Dermis blood vessel endothelial cell (primary cell): ENCODE data around the gene TALDO1. TPM values are rescaled to one million over a fixed set of nuclear protein-coding genes. Genes with fewer than 3 reads are reported as not detected.
"Not testable (repeated sequence)": the region's sequence is repeated elsewhere in the genome, so short reads cannot be mapped to it uniquely, and the experiment has no call there.

Source experiments
- DNase-seq: peaks from one replicate; pipeline ENCODE4 v3.0.0; 2010
- total RNA-seq: library from RNA; depleted of rRNA; stranded (reverse); fragments of >200 nt; gene quantifications from 2 replicates; pipeline ENCODE4 v1.2.3, GENCODE V29; 2014

Gene TALDO1
- total RNA-seq, 1 donor from 2014 or later = 115 TPM

GRCh38 chr11:737899-738298, 9.4 kb upstream of the TALDO1 start:
- DNase-seq = not testable (repeated sequence)

- no peak for DNase-seq
These were observed 5.1 kb upstream of the TALDO1 start for GRCh38 chr11:742156-742546.

- DNase-seq = no peak
These were observed 4.6 kb upstream of the TALDO1 start for GRCh38 chr11:742571-743201.

- no peak for DNase-seq
These were observed 1.8 kb upstream of the TALDO1 start for GRCh38 chr11:745428-745827.

- peak; percentile 22 for DNase-seq
These were observed 741 bp upstream of the TALDO1 start for GRCh38 chr11:746289-747157.

- peak; percentile 37 for DNase-seq
These were observed 719 bp downstream of the TALDO1 start for GRCh38 chr11:748007-748359.

- no peak for DNase-seq
These were observed 2.5 kb downstream of the TALDO1 start for GRCh38 chr11:749731-750130.

GRCh38 chr11:760236-760635, 13.0 kb downstream of the TALDO1 start:
- no peak for DNase-seq

- no peak for DNase-seq
These were observed 14.4 kb downstream of the TALDO1 start for GRCh38 chr11:761526-762108.

GRCh38 chr11:762421-763072, 15.3 kb downstream of the TALDO1 start:
- DNase-seq = peak; percentile 35

- DNase-seq = no peak
These were observed 15.8 kb downstream of the TALDO1 start for GRCh38 chr11:763073-763463.

- no peak for DNase-seq
These were observed 16.5 kb downstream of the TALDO1 start for GRCh38 chr11:763549-764321.

- no peak for DNase-seq
These were observed 17.2 kb downstream of the TALDO1 start for GRCh38 chr11:764322-765024.

- peak; percentile 78 for DNase-seq
These were observed 17.9 kb downstream of the TALDO1 start for GRCh38 chr11:765025-765801.

GRCh38 chr11:765802-766091, 18.5 kb downstream of the TALDO1 start:
- no peak for DNase-seq

GRCh38 chr11:766106-766935, 19.1 kb downstream of the TALDO1 start:
- no peak for DNase-seq

- DNase-seq = no peak
These were observed 19.6 kb downstream of the TALDO1 start for GRCh38 chr11:766936-767210.

- DNase-seq = no peak
These were observed 20.0 kb downstream of the TALDO1 start for GRCh38 chr11:767238-767637.

- no peak for DNase-seq
These were observed 22.8 kb downstream of the TALDO1 start for GRCh38 chr11:769887-770641.
